Measurements from ENCODE around the gene PPP2R5C. TPM values are rescaled to one million over a fixed set of nuclear protein-coding genes. Genes with fewer than 3 reads are reported as not detected.
"Not testable (repeated sequence)": the region's sequence is repeated elsewhere in the genome, so short reads cannot be mapped to it uniquely, and the experiment has no call there.

The PPP2R5C gene
- total and polyA plus RNA-seq, 2 donors from 2014 or later: 65.6 to 129 TPM

DNA sequence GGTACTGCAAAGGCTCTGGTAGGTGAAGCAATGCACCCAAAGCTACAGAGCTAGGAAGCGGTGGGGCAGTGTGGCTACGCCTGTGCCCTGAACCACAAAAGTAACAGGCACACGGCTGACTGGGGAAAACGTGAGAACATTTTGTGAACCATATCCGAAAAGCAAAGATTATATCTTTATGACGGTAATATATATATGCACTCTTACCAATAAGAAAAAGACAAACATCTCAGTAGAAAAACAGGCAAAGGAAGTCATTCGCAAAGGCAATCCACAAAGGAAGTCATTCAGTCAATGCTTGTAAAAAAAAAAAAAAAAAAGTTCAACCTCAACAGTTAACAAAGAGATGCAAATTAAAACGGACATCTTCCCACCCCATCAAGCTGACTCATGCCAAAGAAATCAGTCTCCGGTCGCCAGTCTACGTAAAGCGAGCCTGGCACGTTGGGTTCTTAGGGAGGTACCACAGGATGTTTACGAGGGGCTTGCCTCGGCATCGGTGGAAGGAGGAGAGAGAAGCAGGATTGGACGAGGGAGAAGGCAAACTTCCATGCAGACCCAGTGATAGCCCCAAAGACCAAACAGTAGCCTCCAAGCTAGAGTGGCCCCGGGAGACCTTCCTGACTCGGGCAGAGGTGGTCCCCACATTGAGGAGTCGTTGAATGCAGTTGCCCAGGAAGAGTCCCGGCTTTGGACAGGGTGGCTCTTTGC, 39.4 kb upstream of the PPP2R5C start:
- DNase-seq (peak in 1 of 5 donors; percentile 34), FAIRE-seq (peak; percentile 33)
- Histone ChIP-seq H3K27me3 (ENCODE audit: control insufficient read depth, insufficient read depth, low read length) (no peaks in the 10 kb centered on the region), H3K36me3 (ENCODE audit: control insufficient read depth in 2 of 3, insufficient read depth in 3 of 3, low read length in 3 of 3) (no peaks in the 10 kb centered on the region), H3K4me1 (ENCODE audit: control insufficient read depth in 2 of 3, insufficient read depth in 2 of 3, low read depth in 1 of 3, low read length in 3 of 3) (peaks cover 2 to 4% (median 3%) of the 10 kb centered on the region in 3 donors), H3K9me3 (ENCODE audit: control insufficient read depth in 2 of 3, insufficient read depth in 1 of 3, low read length in 3 of 3) (no peaks in the 10 kb centered on the region), H3K9ac (ENCODE audit: low read length in 3 of 3) (no peak overlapping the region), H3K4me3 (ENCODE audit: low read length in 3 of 3) (no peak overlapping the region), H3K27ac (ENCODE audit: low read depth in 2 of 2, low read length in 2 of 2) (peak overlapping the region in 1 of 2 donors; percentile 60)
- TF ChIP-seq CTCF (IDR thresholded peaks at IDR 0.05; ENCODE audit: borderline replicate concordance, extremely low read depth, insufficient read depth): no peak
- intact Hi-C loops (cut with DNase I): no loop called here

DNA sequence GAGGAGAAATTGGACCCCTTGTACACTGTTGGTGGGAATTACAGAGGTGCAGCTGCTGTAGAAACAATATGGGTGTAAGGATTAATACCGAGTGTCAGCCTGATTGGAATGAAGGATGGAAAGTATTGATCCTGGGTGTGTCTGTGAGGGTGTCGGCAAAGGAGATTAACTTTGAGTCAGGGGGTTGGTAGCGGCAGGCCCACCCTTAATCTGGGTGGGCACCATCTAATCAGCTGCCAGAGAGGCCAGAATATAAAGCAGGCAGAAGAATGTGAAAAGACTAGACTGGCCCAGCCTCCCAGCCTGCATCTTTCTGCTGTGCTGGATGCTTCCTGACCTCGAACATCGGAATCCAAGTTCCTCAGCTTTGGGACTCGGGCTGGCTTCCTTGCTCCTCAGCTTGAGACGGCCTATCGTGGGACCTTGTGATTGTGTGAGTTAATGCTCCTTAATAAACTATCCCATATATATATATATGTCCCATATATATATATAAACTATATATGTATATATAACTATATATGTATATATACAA, 38.4 kb upstream of the PPP2R5C start:
- H3K36me3 ChIP-seq (ENCODE audit: control insufficient read depth in 2 of 3, insufficient read depth in 3 of 3, low read length in 3 of 3): no peaks in the 10 kb centered on the region
- TF ChIP-seq CTCF (IDR thresholded peaks at IDR 0.05; ENCODE audit: borderline replicate concordance, extremely low read depth, insufficient read depth): no peak
- no peak overlapping the region for H3K27ac ChIP-seq (ENCODE audit: low read depth in 2 of 2, low read length in 2 of 2)
- H3K4me1 ChIP-seq (ENCODE audit: control insufficient read depth in 2 of 3, insufficient read depth in 2 of 3, low read depth in 1 of 3, low read length in 3 of 3): peaks cover 2 to 4% (median 3%) of the 10 kb centered on the region in 3 donors
- no peaks in the 10 kb centered on the region for H3K9me3 ChIP-seq (ENCODE audit: control insufficient read depth in 2 of 3, insufficient read depth in 1 of 3, low read length in 3 of 3)
- H3K9ac ChIP-seq (ENCODE audit: low read length in 3 of 3): no peak overlapping the region
- no peak for FAIRE-seq
- no peak overlapping the region for H3K4me3 ChIP-seq (ENCODE audit: low read length in 3 of 3)
- intact Hi-C loops (cut with DNase I): no loop called here
- no peak for DNase-seq
- H3K27me3 ChIP-seq (ENCODE audit: control insufficient read depth, insufficient read depth, low read length): no peaks in the 10 kb centered on the region

- FAIRE-seq; H3K4me3 ChIP-seq (ENCODE audit: low read length in 3 of 3); H3K27me3 ChIP-seq (ENCODE audit: control insufficient read depth, insufficient read depth, low read length); H3K9me3 ChIP-seq (ENCODE audit: control insufficient read depth in 2 of 3, insufficient read depth in 1 of 3, low read length in 3 of 3); intact Hi-C loops (cut with DNase I); H3K36me3 ChIP-seq (ENCODE audit: control insufficient read depth in 2 of 3, insufficient read depth in 3 of 3, low read length in 3 of 3); H3K9ac ChIP-seq (ENCODE audit: low read length in 3 of 3); H3K27ac ChIP-seq (ENCODE audit: low read depth in 2 of 2, low read length in 2 of 2); H3K4me1 ChIP-seq (ENCODE audit: control insufficient read depth in 2 of 3, insufficient read depth in 2 of 3, low read depth in 1 of 3, low read length in 3 of 3); DNase-seq: not testable (repeated sequence)
Observed at GRCh38 chr14:101725652-101726051, 35.9 kb upstream of the PPP2R5C start.

DNA sequence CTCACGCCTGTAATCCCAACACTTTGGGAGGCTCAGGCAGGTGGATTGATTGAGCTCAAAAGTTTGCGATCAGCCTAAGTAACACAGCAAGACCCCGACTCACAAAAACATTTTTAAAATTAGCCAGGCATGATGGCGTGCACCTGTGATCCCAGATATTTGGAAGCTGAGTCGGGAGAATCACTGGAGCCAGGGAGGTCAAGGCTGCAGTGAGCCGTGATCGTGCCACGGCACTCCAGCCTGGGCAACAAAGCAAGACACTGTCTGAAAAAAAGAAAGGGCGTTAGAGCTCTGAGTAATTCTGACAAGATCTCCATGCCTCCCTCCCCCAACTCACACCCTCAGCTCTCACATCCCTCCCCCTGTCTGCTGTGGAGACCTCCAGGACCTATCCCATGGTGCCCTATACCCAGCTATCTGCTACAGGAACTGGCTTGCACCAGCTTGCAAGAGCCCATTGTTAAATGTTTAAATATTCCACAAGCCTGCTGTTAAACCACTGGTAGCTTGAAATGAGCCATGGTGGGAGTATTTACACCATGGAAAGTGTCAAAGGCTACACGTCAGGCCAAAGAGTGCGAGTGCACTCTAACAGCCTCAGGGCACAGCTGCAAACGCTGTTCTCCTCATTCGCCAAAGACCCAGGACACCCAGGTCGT, 35.1 kb upstream of the PPP2R5C start:
- Histone ChIP-seq H3K9ac (ENCODE audit: low read length in 3 of 3) (no peak overlapping the region), H3K27me3 (ENCODE audit: control insufficient read depth, insufficient read depth, low read length) (no peaks in the 10 kb centered on the region), H3K9me3 (ENCODE audit: control insufficient read depth in 2 of 3, insufficient read depth in 1 of 3, low read length in 3 of 3) (no peaks in the 10 kb centered on the region), H3K4me3 (ENCODE audit: low read length in 3 of 3) (no peak overlapping the region), H3K4me1 (ENCODE audit: control insufficient read depth in 2 of 3, insufficient read depth in 2 of 3, low read depth in 1 of 3, low read length in 3 of 3) (peaks cover 0 to 2% (median 0%) of the 10 kb centered on the region in 3 donors), H3K27ac (ENCODE audit: low read depth in 2 of 2, low read length in 2 of 2) (no peak overlapping the region), H3K36me3 (ENCODE audit: control insufficient read depth in 2 of 3, insufficient read depth in 3 of 3, low read length in 3 of 3) (no peaks in the 10 kb centered on the region)
- no peak for TF ChIP-seq CTCF (IDR thresholded peaks at IDR 0.05; ENCODE audit: borderline replicate concordance, extremely low read depth, insufficient read depth)
- intact Hi-C loops (cut with DNase I): no loop called here
- FAIRE-seq (no peak), DNase-seq (no peak)

All from kidney (tissue), 14 donors.